ENCODE data around the gene KCNJ16. TPM values are rescaled to one million over a fixed set of nuclear protein-coding genes. Genes with fewer than 3 reads are reported as not detected.

KCNJ16 gene
- polyA plus RNA-seq, 1 donor from 2014 or later: not detected

DNA sequence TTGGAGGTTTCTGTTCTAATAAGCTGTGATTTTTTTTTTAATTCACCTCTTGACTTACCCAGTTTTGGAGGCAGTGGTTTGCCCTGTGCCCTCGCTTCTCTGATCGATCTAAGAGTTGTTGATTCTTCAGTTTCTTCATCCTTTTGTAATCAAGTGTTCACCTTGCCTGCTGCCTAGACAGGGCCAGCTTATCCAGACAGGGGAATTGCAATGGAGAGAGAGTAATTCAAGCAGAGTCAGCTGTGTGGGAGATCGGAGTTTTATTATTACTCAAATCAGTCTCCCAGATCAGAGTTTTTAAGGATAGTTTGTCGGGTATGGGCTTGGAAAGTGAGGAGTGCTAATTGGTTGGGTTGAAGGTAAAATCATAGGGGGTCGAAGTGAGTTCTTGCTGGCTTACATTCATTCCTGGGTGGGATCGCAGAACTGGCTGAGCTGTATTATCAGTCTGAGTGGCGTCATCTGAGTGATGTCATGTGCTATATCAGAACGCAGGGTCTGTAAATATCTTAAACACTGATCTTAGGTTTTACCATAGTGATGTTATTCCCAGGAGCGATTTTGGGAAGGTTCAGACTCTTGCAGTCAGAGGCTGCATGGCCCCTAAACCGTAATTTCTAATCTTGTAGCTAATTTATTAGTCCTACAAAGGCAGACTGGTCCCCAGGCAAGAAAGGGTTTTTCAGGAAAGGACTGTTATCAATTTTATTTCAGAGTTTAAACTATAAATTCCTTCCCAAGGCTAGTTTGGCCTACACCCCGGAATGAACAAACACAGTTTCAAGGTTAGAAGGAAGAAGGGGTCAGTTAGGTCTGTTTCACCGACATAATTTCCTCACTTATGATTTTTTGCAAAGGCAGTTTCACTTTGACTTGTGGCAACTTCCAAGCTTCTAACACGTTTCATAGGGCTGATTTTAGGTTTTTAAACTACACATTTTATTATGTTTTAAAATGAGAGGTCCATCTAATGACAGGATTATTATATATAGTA lies 21.5 kb upstream of the KCNJ16 start:
- Mint-ChIP-seq H3K4me1 (no peaks in the 10 kb centered on the region), H3K27ac (no peak overlapping the region), H3K27me3 (no peaks in the 10 kb centered on the region), H3K4me3 (no peak overlapping the region), H3K9me3 (peaks cover 0 to 1% (median 0%) of the 10 kb centered on the region in 3 donors), H3K36me3 (peaks cover 2% of the 10 kb centered on the region)

DNA sequence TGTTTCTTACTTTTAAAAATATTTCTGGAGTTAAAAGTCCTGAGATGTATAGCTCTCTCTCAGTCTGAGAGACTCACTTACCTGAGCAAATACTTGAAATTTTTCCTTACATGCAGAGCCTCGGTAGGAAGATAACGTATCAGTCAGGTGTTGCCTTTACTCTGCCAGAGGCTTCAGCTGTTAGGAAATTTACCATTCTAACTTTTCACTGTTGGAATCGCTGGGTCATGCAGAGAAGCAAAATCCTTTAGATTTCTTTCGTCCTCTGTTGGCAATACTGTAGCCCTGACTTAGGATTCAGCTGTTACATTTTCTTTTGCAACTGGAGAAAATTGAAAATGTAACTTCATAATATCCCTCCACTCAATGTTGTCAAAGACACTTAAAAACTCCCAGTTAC lies 20.0 kb upstream of the KCNJ16 start:
- H3K4me1 Mint-ChIP-seq: no peaks in the 10 kb centered on the region
- no peaks in the 10 kb centered on the region for H3K9me3 Mint-ChIP-seq
- H3K27ac Mint-ChIP-seq: no peak overlapping the region
- H3K27me3 Mint-ChIP-seq: no peaks in the 10 kb centered on the region
- no peak overlapping the region for H3K4me3 Mint-ChIP-seq
- peaks cover 2% of the 10 kb centered on the region for H3K36me3 Mint-ChIP-seq

DNA sequence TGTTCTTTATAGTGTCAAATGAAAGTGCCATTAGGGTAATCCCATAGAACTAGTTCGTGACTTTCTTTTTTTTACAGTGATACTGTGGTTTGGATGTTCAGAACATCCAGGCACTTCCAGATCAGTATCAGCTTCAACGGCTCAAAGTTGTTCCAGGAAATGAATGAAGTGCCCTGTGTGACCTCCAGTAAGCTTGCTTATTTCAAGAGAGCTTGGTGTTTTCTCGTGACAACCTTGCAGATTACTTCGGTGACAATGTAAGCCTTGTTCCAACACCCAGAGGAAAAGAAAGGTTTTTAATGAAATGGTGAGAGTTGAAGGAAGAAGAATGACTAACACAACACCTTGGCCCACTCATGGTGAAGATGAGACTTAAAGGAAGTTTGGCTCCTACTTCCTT lies 16.0 kb upstream of the KCNJ16 start:
- no peaks in the 10 kb centered on the region for H3K9me3 Mint-ChIP-seq
- peaks cover 2% of the 10 kb centered on the region for H3K36me3 Mint-ChIP-seq
- no peaks in the 10 kb centered on the region for H3K4me1 Mint-ChIP-seq
- H3K27ac Mint-ChIP-seq: no peak overlapping the region
- no peaks in the 10 kb centered on the region for H3K27me3 Mint-ChIP-seq
- no peak overlapping the region for H3K4me3 Mint-ChIP-seq

DNA sequence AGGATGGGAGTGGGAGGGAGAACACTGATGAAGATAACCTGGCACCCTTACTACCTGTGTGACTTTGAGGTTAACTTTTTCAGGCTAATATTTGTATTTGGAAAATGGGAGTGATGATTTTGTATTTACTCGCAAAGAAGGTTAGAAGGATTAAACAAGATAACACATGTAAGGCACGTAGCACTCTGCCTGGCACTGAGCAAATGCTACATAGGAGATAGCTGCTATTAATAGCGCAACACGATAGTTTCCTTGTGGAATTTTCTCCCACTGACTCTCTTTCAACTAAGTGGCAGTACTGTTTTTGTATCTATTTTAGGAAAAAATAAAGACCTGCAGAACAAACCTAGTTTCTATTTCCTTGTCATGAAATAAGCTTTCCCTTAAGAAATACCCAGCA lies 15.4 kb upstream of the KCNJ16 start:
- peaks cover 2% of the 10 kb centered on the region for H3K36me3 Mint-ChIP-seq
- no peaks in the 10 kb centered on the region for H3K27me3 Mint-ChIP-seq
- H3K9me3 Mint-ChIP-seq: no peaks in the 10 kb centered on the region
- no peak overlapping the region for H3K4me3 Mint-ChIP-seq
- no peaks in the 10 kb centered on the region for H3K4me1 Mint-ChIP-seq
- no peak overlapping the region for H3K27ac Mint-ChIP-seq

DNA sequence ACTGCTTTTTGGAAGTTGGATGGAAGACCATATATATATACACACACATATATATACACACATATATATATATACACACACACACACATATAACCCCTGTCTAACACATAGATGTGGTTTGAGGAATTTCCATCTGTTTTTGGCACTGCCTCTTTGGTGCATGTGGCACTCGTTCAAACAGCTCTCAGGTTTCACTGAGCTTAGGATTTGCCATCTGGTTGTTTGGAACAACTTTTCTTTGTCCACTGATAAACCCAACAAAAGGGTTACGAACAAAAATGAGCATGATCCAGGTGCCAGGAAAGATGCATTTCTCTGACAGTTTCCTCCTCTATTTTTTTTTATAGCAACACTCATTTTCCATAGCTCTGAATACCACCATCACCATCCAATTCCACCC lies 14.6 kb upstream of the KCNJ16 start:
- Mint-ChIP-seq H3K4me1 (no peaks in the 10 kb centered on the region), H3K4me3 (no peak overlapping the region), H3K36me3 (peaks cover 2% of the 10 kb centered on the region), H3K27me3 (no peaks in the 10 kb centered on the region), H3K9me3 (no peaks in the 10 kb centered on the region), H3K27ac (no peak overlapping the region)

DNA sequence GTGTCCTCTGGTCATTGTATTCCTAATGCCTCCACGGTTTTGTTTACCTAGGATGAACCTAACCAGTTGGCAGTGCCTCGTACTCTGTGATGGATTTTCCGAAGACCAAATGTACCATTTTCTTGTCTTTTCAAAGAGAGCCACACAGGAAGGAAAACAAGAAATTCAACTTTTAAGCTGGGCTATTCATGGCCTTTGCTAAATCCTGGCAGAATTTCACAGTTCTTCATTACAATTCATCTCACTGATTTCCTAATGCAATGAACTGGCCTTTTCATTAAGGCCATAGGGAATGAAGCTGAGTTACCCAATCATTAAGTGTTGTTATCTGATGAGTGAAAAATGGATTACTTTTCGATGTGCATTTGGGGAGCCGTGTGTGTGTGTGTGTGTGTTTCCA lies 7.9 kb upstream of the KCNJ16 start:
- Mint-ChIP-seq H3K27me3 (no peaks in the 10 kb centered on the region), H3K4me1 (no peaks in the 10 kb centered on the region), H3K36me3 (no peaks in the 10 kb centered on the region), H3K9me3 (peaks cover 0 to 3% (median 0%) of the 10 kb centered on the region in 3 donors), H3K27ac (no peak overlapping the region), H3K4me3 (no peak overlapping the region)

DNA sequence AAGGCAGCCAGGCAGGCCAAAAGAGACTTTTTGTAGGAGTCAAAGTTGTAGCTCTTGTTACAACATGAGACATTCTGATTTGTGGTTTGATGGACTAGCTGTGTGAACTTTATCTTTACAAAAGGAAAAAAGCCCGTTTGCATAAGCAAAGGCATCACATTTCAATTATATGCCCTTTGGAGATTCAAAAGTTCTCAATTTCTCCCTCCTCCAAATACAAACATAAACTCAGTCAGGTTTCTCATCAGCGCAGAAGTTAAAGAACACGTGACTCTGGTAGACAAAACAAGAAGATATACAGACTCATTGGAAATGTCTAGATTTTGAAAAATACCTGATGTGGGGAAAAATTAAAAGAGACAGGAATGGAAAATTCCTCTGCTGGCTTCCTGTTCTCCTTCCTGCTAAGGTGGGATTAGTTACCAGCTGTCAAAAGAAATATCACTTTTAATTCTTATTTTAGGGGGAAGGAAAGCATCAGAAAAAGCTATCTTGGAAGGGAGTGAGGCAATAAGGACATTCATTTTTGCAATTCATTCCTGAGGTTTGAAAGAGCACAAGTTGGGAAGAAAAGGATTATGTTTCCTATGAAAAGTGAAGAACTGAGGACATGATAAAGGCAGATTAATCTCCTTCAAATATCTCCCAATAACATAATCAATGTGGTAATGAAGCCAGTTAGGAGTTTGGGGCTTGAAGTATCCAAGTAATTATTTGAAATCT lies 4.6 kb upstream of the KCNJ16 start:
- Mint-ChIP-seq H3K27me3 (peaks cover 2% of the 10 kb centered on the region), H3K9me3 (peaks cover 0 to 3% (median 2%) of the 10 kb centered on the region in 3 donors)

DNA sequence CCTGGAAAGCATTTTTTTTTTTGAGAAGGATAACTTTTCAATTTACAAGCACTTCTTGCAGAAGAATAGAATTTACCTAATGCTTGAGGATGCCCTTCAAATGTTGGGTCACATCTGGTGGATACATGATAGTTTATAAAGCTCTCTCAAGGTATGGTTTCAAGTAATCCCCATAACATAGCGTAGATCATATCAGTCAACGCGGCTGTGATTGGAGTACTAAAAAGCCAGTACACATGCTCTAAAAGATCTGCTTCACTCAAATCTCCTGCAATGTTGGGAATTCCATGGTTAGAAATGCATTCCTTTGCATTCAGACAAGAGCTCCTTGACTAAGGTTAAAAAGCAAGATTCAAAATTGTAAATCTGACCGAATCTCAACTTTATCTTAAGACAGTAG lies 3.9 kb upstream of the KCNJ16 start:
- H3K36me3 Mint-ChIP-seq: no peaks in the 10 kb centered on the region
- no peak overlapping the region for H3K27ac Mint-ChIP-seq
- H3K4me3 Mint-ChIP-seq: no peak overlapping the region
- H3K4me1 Mint-ChIP-seq: no peaks in the 10 kb centered on the region
- peaks cover 2% of the 10 kb centered on the region for H3K27me3 Mint-ChIP-seq
- peaks cover 0 to 2% (median 2%) of the 10 kb centered on the region in 3 donors for H3K9me3 Mint-ChIP-seq

More for the DNA sequence above, 4.6 kb upstream of the KCNJ16 start:
- no peaks in the 10 kb centered on the region for H3K36me3 Mint-ChIP-seq
- H3K27ac Mint-ChIP-seq: no peak overlapping the region
- no peak overlapping the region for H3K4me3 Mint-ChIP-seq
- no peaks in the 10 kb centered on the region for H3K4me1 Mint-ChIP-seq

DNA sequence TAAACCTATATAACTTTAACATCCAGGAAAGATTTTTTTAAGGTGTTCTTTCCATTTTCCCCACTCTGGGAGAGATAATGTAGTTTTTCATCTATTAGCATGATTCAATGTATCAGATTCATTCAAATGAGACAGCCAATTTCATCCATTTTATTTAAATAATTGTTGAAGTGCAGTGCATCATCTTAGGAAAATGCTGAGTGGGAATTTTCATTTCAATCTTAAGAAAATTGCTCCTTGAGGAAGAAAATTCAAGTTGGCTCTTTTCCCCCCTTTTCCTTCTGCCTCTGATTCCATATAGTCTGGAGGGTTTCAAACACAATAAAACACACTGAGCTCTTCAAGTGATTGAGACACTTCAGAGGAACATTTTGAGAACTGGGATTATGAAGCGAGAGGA lies 3.4 kb upstream of the KCNJ16 start:
- H3K9me3 Mint-ChIP-seq: peaks cover 0 to 2% (median 2%) of the 10 kb centered on the region in 3 donors
- no peak overlapping the region for H3K27ac Mint-ChIP-seq
- no peaks in the 10 kb centered on the region for H3K4me1 Mint-ChIP-seq
- H3K36me3 Mint-ChIP-seq: no peaks in the 10 kb centered on the region
- H3K4me3 Mint-ChIP-seq: no peak overlapping the region
- H3K27me3 Mint-ChIP-seq: peaks cover 2% of the 10 kb centered on the region

DNA sequence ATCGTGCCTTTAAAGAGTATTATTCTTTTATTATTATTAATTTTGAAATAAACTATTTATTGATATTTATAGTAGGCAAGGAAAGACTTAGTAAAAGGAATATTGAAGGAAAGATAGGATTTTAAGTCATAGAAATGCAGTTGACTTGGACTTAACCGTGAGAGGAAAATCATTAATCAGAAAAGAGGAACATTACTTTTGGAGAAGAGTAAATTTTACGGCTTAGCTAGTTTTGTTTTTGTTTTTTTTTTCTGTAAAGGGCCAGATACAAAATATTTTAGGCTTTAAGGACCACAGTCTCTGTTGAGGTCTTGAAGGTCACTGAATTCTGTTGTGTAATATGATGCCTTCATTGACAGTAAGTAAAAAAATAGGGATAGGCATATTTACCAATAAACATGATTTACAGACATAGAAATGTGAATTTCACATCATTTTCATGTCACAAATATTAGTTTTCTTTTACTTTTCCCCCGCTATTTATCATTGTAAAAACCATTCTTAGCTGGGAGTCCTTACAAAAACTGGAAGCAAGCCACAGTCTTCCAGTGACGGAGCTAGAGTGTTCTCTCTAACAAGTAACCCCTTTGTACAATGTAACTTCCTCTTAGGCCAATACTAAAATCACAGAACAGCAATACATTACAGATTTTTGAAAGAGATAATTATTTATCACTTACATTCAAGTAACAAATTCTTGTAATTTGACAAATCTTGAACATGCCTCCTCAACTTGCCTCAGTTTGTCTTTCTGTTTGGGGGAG lies 2.3 kb upstream of the KCNJ16 start:
- no peaks in the 10 kb centered on the region for H3K36me3 Mint-ChIP-seq
- H3K4me1 Mint-ChIP-seq: no peaks in the 10 kb centered on the region
- H3K27me3 Mint-ChIP-seq: peaks cover 2% of the 10 kb centered on the region
- H3K9me3 Mint-ChIP-seq: peaks cover 0 to 2% (median 2%) of the 10 kb centered on the region in 3 donors
- no peak overlapping the region for H3K4me3 Mint-ChIP-seq
- H3K27ac Mint-ChIP-seq: no peak overlapping the region

DNA sequence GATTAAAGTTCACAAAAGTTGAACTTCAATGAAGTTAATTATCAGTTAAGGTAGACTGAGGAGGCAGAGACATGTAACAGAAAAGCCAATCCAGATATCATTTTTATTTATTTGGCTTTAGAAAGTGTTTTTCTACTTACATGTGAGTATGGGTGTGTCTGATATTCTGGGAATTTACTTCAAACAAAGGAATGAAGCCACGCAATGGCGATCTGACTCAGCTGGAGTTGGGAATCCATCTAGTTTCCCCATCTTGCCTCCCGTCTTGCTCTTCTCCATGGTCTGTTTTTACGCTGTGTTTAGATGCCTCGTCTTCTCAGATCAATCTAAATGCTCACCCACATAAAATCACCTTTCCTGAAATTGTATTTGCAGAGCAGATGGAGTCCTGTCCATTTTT lies 1.7 kb upstream of the KCNJ16 start:
- H3K27me3 Mint-ChIP-seq: peaks cover 2% of the 10 kb centered on the region
- H3K36me3 Mint-ChIP-seq: no peaks in the 10 kb centered on the region

DNA sequence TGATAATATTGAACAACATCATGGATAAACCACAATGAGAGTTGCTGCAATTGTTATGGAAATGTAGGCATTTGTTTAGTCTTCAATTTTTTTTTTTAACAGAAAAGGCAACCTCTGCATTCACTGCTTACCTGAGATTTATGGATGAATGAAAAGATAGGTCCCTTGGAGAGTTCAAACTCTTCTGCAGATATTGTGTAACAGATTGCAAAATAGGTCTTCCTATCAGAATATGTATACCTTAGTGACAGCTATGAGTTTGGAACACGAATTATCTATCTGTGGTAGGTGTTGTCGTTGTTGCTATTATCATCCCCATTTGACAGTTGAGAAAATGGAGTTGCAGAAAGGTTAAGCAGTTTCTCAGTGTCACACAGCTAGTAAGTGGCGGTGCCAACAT lies 1.2 kb upstream of the KCNJ16 start:
- Mint-ChIP-seq H3K36me3 (no peaks in the 10 kb centered on the region), H3K9me3 (peaks cover 0 to 2% (median 2%) of the 10 kb centered on the region in 3 donors), H3K4me3 (no peak overlapping the region), H3K27ac (no peak overlapping the region), H3K4me1 (no peaks in the 10 kb centered on the region), H3K27me3 (peaks cover 2% of the 10 kb centered on the region)

More for the DNA sequence above, 1.7 kb upstream of the KCNJ16 start:
- H3K9me3 Mint-ChIP-seq: peaks cover 0 to 2% (median 2%) of the 10 kb centered on the region in 3 donors
- H3K4me1 Mint-ChIP-seq: no peaks in the 10 kb centered on the region
- no peak overlapping the region for H3K27ac Mint-ChIP-seq
- no peak overlapping the region for H3K4me3 Mint-ChIP-seq

DNA sequence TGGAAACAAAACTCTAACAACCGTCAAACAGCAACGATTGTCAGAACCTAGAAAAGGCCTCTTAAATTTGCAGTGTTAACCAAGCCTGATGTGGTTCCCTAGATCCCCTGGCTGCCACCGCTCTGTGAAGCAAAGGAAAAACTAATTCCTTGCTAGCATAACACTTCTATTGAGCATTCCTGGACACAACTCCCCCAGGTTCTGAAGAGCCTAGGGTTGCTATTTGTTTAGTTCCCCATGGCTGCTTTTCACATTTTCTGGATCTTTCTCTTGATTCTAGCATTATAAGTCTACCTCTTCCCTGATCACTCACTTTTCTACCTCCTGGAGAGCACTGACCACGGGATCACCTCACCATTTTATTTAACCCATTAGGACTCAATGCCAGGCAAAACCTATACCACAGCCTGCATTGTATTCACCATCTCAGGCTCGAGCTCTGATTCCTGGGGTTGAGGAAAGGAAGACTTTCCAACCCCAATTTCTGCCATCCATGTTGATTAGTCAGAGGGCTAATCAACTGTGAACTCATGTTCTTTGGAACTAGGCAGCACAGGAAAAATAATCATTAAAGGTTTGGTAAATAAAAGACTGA lies 692 bp upstream of the KCNJ16 start:
- H3K36me3 Mint-ChIP-seq: no peaks in the 10 kb centered on the region
- H3K4me1 Mint-ChIP-seq: no peaks in the 10 kb centered on the region

DNA sequence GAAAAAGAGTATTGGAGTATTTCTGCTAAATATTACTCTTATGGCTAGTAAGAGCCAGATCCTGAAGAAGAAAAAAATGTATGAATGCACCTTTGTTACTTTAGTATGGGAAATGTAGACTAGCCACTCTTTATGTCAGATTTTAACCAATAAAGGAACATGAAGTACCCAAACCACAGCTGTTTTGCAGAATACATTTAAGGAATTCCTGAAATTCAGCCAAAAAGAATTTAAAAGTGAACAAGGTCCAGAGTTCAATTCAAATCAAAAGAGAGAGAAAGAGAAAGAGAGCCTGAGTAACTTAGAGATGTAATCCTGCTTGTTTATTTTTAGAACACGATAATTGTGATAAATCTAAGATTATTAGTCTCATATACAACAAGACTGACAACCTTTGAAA lies 1.2 kb downstream of the KCNJ16 start:
- Mint-ChIP-seq H3K27ac (no peak overlapping the region), H3K9me3 (peaks cover 0 to 2% (median 0%) of the 10 kb centered on the region in 3 donors), H3K27me3 (peaks cover 3% of the 10 kb centered on the region), H3K36me3 (no peaks in the 10 kb centered on the region), H3K4me1 (no peaks in the 10 kb centered on the region), H3K4me3 (no peak overlapping the region)

More for the DNA sequence above, 692 bp upstream of the KCNJ16 start:
- Mint-ChIP-seq H3K9me3 (peaks cover 0 to 2% (median 2%) of the 10 kb centered on the region in 3 donors), H3K4me3 (no peak overlapping the region), H3K27ac (no peak overlapping the region), H3K27me3 (peaks cover 2% of the 10 kb centered on the region)
